ENCODE measurements around the gene SNAPC4. TPM values are rescaled to one million over a fixed set of nuclear protein-coding genes. Genes with fewer than 3 reads are reported as not detected.

SNAPC4 gene
- total and polyA plus RNA-seq, 7 donors = 1.4 to 10.8 (median 5.0) TPM

- Histone ChIP-seq H3K9me3 (no peaks in the 10 kb centered on the region), H3K4me1 (peaks cover 0 to 39% (median 34%) of the 10 kb centered on the region in 4 donors), H3K27ac (peak overlapping the region; percentile 32 to 95 (median 90)), H3K36me3 (peaks cover 0 to 16% (median 2%) of the 10 kb centered on the region in 4 donors), H3K4me3 (peak overlapping the region in 2 of 4 donors; percentile 12 to 21), H3K27me3 (peaks cover 0 to 9% (median 6%) of the 10 kb centered on the region in 3 donors)
- WGBS, 2 donors = 85 to 86% methylated on average over 26 of the region's 26 CpGs
- TF ChIP-seq POLR2AphosphoS5 (IDR thresholded peaks at IDR 0.05) (peak; percentile 15 to 81 (median 65)), POLR2A (IDR thresholded peaks at IDR 0.05) (no peak)
- DNase-seq = peak; percentile 87
- intact Hi-C loops (cut with DNase I) = loop anchor here (5.0 kb wide), 1 partner anchor 35 kb away; the partner anchor contains the start of gene GPSM1
Measured at GRCh38 chr9:136361754-136362449, 38.1 kb downstream of the SNAPC4 start.

GRCh38 chr9:136361047-136361753 is 38.8 kb downstream of the SNAPC4 start:
- peak overlapping the region; percentile 32 to 95 (median 90) for H3K27ac ChIP-seq
- TF ChIP-seq POLR2AphosphoS5 (IDR thresholded peaks at IDR 0.05) = peak in 1 of 4 donors; percentile 66
- no peak for TF ChIP-seq POLR2A (IDR thresholded peaks at IDR 0.05)
- peak overlapping the region in 2 of 4 donors; percentile 12 to 21 for H3K4me3 ChIP-seq
- intact Hi-C loops (cut with DNase I) = loop anchor here (5.0 kb wide), 1 partner anchor 34 kb away; the partner anchor contains the start of gene GPSM1
- H3K27me3 ChIP-seq = peaks cover 0 to 9% (median 6%) of the 10 kb centered on the region in 3 donors
- WGBS, 2 donors = 79 to 85% methylated on average over 43 of the region's 43 CpGs
- H3K9me3 ChIP-seq = no peaks in the 10 kb centered on the region
- no peak for DNase-seq
- H3K4me1 ChIP-seq = peaks cover 0 to 39% (median 34%) of the 10 kb centered on the region in 4 donors
- peaks cover 0 to 23% (median 5%) of the 10 kb centered on the region in 4 donors for H3K36me3 ChIP-seq

DNA sequence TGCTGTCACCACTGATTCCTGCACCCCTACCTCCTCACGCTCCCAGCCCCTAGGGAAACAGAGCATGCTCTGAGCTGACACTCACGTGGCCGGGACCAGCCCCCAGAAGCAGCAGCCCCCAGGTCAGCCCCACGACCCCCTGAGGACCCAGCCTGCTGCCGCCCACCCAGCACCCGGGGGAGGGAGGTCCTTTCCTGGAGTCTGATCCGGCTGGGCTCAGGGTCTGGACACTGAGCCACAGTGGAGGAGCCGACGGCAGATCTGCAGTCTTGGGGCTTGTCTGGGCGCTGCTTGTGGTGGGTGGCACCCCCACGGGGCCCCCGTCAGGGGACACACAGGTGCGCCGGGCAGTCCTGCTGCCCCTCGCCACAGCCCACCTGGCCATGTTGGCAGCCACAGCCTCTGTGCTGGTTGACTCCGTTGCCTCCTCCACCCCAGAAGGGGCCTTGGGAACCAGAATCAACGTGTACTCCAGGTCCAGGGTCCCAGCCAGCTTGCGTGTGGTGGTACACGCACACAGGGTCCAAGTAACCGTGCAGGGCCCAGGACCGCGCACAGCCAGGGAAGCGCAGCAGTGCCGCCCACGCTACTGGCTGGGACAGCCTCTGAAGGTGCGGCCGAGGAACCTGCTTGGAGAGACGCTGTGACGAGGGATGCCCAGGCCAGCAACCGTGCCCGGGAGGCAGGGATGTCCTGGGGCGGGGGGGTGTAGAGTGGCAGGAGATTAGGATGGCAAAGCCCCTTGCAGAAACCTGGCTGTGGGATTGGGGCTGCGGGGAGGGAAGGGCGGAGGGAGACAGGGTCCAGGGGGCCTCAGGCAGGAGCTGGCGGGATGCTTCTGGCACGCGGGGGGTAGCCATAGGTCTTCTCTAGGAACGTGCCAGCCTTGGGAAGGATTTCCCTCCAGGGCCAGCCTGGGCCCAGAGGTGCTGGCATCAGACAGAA is 39.9 kb downstream of the SNAPC4 start:
- peaks cover 0 to 42% (median 34%) of the 10 kb centered on the region in 4 donors for H3K4me1 ChIP-seq
- intact Hi-C loops (cut with DNase I) = loop anchor here (5.0 kb wide), 1 partner anchor 33 kb away; the partner anchor contains the start of gene GPSM1
- 88 to 91% methylated on average over 38 of the region's 38 CpGs for WGBS, 2 donors

GRCh38 chr9:136358888-136359287 is 41.1 kb downstream of the SNAPC4 start:
- Histone ChIP-seq H3K27ac (no peak overlapping the region), H3K4me1 (peaks cover 0 to 46% (median 38%) of the 10 kb centered on the region in 4 donors), H3K36me3 (peaks cover 0 to 31% (median 6%) of the 10 kb centered on the region in 4 donors), H3K4me3 (no peak overlapping the region), H3K27me3 (peaks cover 0 to 1% (median 0%) of the 10 kb centered on the region in 3 donors), H3K9me3 (no peaks in the 10 kb centered on the region)
- TF ChIP-seq POLR2AphosphoS5 (IDR thresholded peaks at IDR 0.05) = no peak
- no peak for TF ChIP-seq POLR2A (IDR thresholded peaks at IDR 0.05)
- no peak for TF ChIP-seq CTCF (IDR thresholded peaks at IDR 0.05)
- no peak for TF ChIP-seq EP300 (IDR thresholded peaks at IDR 0.05)
- 76 to 80% methylated on average over 2 of the region's 2 CpGs for WGBS, 2 donors
- no peak for DNase-seq
- intact Hi-C loops (cut with DNase I) = no loop called here

More for the DNA sequence above, 39.9 kb downstream of the SNAPC4 start:
- H3K9me3 ChIP-seq = no peaks in the 10 kb centered on the region
- no peak for DNase-seq
- H3K4me3 ChIP-seq = no peak overlapping the region
- H3K36me3 ChIP-seq = peaks cover 0 to 31% (median 6%) of the 10 kb centered on the region in 4 donors
- peaks cover 0 to 9% (median 6%) of the 10 kb centered on the region in 3 donors for H3K27me3 ChIP-seq
- peak in 1 of 4 donors; percentile 4 for TF ChIP-seq POLR2AphosphoS5 (IDR thresholded peaks at IDR 0.05)
- TF ChIP-seq EP300 (IDR thresholded peaks at IDR 0.05) = no peak
- peak overlapping the region in 3 of 4 donors; percentile 88 to 95 (median 93) for H3K27ac ChIP-seq

GRCh38 chr9:136358016-136358415 is 42.0 kb downstream of the SNAPC4 start:
- no peaks in the 10 kb centered on the region for H3K9me3 ChIP-seq
- peaks cover 0 to 31% (median 6%) of the 10 kb centered on the region in 4 donors for H3K36me3 ChIP-seq
- TF ChIP-seq EP300 (IDR thresholded peaks at IDR 0.05) (no peak), POLR2A (IDR thresholded peaks at IDR 0.05) (no peak), CTCF (IDR thresholded peaks at IDR 0.05) (no peak), POLR2AphosphoS5 (IDR thresholded peaks at IDR 0.05) (no peak)
- no peak overlapping the region for H3K4me3 ChIP-seq
- 92% methylated on average over 29 of the region's 29 CpGs for WGBS, 2 donors
- intact Hi-C loops (cut with DNase I) = no loop called here
- H3K27me3 ChIP-seq = no peaks in the 10 kb centered on the region
- DNase-seq = no peak
- no peak overlapping the region for H3K27ac ChIP-seq
- H3K4me1 ChIP-seq = peaks cover 0 to 46% (median 35%) of the 10 kb centered on the region in 4 donors

Measured in sigmoid colon (tissue), 7 donors.